Femur (tissue), 1 donor: ENCODE data around the gene ANKS4B.
"Not testable (repeated sequence)": the region's sequence is repeated elsewhere in the genome, so short reads cannot be mapped to it uniquely, and the experiment has no call there.

Source experiments
- DNase-seq: peaks from one replicate; pipeline ENCODE4 v3.0.0-alpha.2; 2017

ANKS4B gene

DNA sequence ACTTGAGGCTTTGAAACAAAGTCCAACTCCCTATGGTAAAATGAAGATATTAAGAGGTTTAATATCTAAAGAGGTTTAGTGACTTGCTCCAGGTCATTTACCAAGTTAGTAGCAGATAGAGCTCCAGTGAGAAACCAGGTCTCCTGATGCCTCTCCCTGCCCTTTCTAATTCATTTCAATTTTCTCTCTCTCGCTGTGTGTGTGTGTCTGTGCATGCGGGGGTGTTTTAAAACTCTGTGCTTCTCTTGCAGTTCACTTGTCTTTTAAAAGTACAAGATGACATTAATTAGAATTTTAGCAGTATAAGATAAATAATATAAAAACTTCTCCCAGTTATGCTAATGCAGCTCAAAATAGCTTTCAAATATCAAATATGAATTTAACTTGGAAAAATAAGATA, 13.9 kb upstream of the ANKS4B start:
- no peak for DNase-seq

GRCh38 chr16:21222495-21223337, 10.8 kb upstream of the ANKS4B start:
- DNase-seq, result no peak

- DNase-seq, result no peak
Observed at GRCh38 chr16:21223787-21224186, 9.7 kb upstream of the ANKS4B start.

DNA sequence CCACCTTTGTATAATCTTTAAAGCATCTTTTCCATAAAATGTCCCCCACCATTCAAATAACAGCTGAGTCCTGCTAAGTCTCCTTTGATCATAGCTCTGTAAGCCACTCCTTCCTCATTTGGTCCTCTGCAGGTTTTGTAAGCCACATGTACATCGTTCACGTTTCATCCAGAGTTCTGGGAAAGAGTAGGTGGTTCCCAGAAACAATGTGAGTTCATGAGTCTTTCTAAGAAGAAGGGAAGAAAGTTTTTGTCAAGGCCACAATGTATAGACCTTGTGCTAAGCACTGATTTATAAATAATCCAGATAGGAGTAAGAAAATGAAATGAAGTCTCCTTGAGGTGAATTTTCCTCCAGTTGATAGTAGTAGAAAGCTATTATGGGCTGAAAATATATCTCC, 8.7 kb upstream of the ANKS4B start:
- DNase-seq, result no peak

GRCh38 chr16:21226749-21227148, 6.8 kb upstream of the ANKS4B start:
- DNase-seq, result no peak

GRCh38 chr16:21227866-21228265, 5.6 kb upstream of the ANKS4B start:
- no peak for DNase-seq

GRCh38 chr16:21228361-21228872, 5.1 kb upstream of the ANKS4B start:
- DNase-seq, result no peak

GRCh38 chr16:21233045-21233520, 416 bp upstream of the ANKS4B start:
- DNase-seq, result no peak

DNA sequence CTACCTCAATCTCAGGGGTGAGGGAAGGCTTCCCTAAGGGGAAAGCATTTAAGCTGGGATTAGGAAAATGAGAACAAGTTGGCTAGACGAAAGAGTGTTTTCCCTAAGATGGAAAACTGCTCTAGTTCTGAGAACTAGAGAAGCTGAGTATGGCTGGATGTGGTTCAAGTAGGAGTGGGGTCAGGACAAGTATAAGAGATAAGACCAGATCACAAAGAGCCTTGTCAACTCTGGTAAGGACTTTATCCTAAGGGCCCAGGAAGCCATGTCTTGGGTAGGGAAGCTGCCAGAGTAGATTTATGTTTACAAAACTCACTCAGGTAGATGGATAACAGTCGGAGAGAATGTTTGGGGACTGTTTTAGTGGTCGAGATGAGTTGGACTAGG, 1.7 kb downstream of the ANKS4B start:
- no peak for DNase-seq

DNA sequence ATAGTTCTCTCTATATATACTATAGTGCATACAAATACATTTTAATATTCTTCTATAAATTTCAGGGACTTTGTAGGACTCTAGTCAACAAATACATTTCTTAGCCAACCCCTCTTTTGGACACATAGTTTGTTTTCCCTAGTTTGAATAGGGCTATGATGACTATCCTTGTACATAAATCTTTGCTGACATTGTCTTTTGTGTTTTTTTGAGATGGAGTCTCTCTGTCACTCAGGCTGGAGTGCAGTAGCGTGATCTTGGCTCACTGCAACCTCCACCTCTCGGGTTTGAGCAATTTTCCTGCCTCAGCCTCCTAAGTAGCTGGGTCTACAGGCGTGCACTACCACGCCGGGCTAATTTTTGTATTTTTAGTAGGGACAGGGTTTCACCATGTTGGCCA, 3.3 kb downstream of the ANKS4B start:
- no peak for DNase-seq

DNA sequence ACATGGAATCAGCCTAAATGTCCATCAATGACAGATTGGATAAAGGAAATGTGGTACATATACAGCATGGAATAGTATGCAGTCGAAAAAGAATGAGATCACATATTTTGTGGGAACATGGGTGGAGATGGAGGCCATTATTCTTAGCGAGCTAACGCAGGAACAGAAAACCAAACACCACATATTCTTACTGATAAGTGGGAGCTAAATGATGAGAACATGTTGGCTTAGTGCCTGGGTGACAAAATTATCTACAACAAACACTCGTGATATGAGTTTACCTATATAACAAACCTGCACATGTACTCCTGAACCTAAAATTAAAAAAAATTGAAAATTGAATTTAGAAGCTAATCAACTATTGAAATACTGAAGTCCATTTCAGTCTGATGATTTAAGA, 6.1 kb downstream of the ANKS4B start:
- DNase-seq, result no peak

- no peak for DNase-seq
Observed at GRCh38 chr16:21242756-21243155, 9.3 kb downstream of the ANKS4B start.

GRCh38 chr16:21244518-21245215, 11.2 kb downstream of the ANKS4B start:
- DNase-seq, result no peak

GRCh38 chr16:21248179-21248578, 14.7 kb downstream of the ANKS4B start:
- DNase-seq, result not testable (repeated sequence)

DNA sequence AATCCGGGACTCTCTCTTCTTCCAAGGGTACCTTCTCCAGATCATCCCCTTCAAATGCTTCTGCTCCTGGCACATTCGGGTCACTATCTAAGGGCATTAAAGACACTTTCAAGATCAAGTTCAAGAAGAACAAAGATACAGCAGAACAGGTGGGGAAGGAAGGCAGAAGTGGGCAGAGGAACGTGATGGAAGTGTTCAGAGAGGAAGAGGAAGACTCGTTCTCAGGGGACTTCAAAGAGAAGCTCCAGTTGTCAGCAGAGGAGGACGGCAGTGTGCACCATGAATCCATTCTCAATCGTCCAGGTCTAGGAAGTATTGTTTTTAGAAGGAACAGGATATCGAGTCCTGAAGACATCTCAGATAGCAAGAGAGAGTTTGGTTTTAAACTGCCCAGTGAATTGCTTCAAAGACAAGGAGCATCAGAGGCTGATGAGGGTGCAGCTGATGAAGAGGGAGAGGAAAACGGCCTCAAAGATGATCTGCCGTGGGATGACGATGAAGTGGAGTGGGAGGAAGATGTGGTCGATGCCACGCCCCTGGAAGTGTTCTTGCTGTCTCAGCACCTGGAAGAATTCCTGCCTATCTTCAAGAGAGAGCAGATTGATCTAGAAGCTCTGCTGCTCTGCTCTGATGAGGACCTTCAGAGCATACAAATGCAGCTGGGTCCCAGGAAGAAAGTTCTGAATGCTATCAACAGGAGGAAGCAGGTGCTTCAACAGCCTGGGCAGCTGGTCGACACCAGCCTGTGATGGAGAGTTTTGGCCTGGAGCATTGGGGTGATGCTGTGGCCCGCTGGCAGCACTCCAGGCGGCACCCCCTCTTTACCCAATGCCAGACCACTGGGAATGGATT, 16.8 kb downstream of the ANKS4B start:
- DNase-seq, result no peak

DNA sequence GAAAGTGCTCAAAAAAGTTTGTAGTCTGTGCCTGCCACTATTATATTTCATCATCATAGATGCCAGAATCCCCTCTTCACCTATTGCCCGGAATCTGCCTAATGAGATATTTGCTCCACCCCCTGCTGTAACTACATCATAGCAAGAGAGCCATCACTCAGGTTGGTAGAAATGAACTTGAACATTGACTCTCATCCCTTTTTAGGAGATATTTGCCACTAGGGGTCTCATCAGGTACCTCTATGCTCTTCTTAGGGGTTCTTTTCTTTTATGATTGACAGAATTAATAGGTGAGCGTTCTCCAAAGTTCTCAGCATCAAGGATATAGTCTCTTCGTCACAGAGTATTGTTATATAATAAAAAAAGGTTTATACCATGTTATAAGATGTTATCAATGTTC, 20.0 kb downstream of the ANKS4B start:
- DNase-seq, result no peak

DNA sequence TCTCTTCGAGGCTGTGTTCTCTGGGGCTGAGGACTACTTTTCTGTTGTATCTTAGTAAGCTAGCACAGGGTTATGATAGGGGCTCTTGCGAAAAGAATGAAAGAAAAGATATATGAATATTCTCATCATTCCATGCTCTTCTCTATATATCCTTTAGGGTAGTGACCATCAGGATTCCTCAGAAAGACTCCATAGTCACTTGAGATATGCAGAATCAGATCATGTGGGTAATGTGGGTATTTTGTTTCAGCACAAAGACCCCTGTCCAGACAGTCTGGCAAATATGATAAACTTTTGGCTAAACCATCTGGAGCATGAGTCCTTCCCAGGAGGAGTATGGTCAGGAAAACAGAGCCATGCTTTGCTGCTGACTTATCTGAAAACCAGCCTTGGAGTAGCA, 23.1 kb downstream of the ANKS4B start:
- no peak for DNase-seq

GRCh38 chr16:21257284-21257683, 23.8 kb downstream of the ANKS4B start:
- no peak for DNase-seq

GRCh38 chr16:21260870-21261791, 27.6 kb downstream of the ANKS4B start:
- no peak for DNase-seq

DNA sequence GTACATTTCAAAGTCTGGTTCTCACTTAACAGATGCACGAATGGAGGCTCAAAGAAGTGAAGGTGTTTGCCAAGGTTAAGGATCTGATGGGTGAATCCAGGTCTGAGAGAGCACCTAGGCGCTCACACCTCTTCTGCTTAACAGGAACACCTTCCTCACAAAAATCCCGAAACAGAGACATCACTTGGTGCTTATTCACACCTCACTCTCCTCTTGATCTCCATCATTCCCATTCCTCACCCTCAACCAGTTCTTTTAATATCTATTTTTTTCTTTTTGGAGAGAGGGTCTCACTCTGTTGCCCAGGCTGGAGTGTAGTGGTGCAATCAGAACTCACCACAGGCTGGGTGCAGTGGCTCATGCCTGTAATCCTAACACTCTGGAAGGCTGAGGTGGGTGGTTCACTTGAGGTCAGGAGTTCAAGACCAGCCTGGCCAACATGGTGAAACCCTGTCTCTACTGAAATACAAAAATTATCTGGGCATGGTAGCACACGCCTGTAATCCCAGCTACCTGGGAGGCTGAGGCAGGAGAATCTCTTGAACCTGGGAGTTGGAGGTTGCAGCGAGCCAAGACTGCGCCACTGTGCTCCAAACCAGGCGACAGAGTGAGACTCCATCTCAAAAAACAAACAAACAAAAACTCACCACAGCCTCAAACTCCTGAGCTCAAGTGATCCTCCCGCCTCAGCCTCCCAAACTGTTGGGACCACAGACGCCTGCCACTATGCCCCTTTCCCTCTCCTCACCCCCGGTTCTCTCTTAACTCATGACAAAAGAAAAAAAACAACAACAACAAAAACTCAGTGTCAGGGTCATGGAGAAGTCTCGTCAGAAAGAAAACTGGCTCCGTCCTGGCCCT, 29.5 kb downstream of the ANKS4B start:
- no peak for DNase-seq
